HepG2 (cell line): ENCODE measurements around the gene CLEC11A. TPM values are rescaled to one million over a fixed set of nuclear protein-coding genes. Genes with fewer than 3 reads are reported as not detected.

Experiments used
- ATAC-seq: fragments of 200-7000 bp; cut with Tn5 transposase; 3 replicates; pipeline ENCODE4 v1.9.1; 2020; ENCODE audit warnings: mild to moderate bottlenecking, moderate library complexity
- BruUV-seq: library from RNA; stranded (reverse); fragments of 400-500 nt; replicated peaks from 2 replicates; lab custom pipeline; 2021; lab: Mats Ljungman, UMichigan
- CTCF ChIA-PET: fragments of 300-600 bp; formaldehyde crosslinking; extraction: SDS; loops from one replicate; lab custom pipeline; 2021; ENCODE audit warnings: low total read pairs, inconsistent platforms, low intra/inter-chr PET ratio; lab: Yijun Ruan, JAX
- POLR2A ChIA-PET: fragments of 350-600 bp; sonication (Branson Sonifier 250); formaldehyde crosslinking; loops from one replicate; lab custom pipeline; 2020; ENCODE audit warnings: antibody characterized with exemption, inconsistent platforms; lab: Yijun Ruan, JAX
- DNase-seq: peaks from one replicate; pipeline ENCODE4 v3.0.0-alpha.2; 2015; ENCODE audit warnings: low spot score
- FAIRE-seq: peaks from 3 replicates; lab custom pipeline; 2011; peaks lifted over from hg19 to GRCh38; lab: Jason Lieb, UNC
- H2AFZ ChIP-seq: one replicate; pipeline ENCODE4 v1.6.1; 2011; ENCODE audit warnings: low read length, inconsistent platforms
- H3K27ac ChIP-seq: fragments of 300-600 bp; 3 replicates; pipeline ENCODE4 v1.8.0; 2011; ENCODE audit warnings: mixed run types, mild to moderate bottlenecking, mixed read lengths, low read length, inconsistent platforms; ENCODE audit not compliant: insufficient read depth; ENCODE audit errors: extremely low read length
- H3K27me3 ChIP-seq, 2 experiments: fragments of 200-600 bp in 1 of 2; 2 replicates in 1 of 2; 3 replicates in 1 of 2; pipeline versions ENCODE4 v1.6.0 to v1.8.0; 2011; ENCODE audit warnings: low read length in 2 of 2, mild to moderate bottlenecking in 2 of 2, moderate library complexity in 2 of 2, inconsistent platforms in 1 of 2; ENCODE audit not compliant: insufficient read depth in 2 of 2, control insufficient read depth in 1 of 2
- H3K36me3 ChIP-seq, 2 experiments: fragments of 200-600 bp in 1 of 2; replicated peaks in 1 of 2; 2 replicates in 1 of 2; 3 replicates in 1 of 2; pipeline versions ENCODE4 v1.5.1 to v1.8.0; 2011; ENCODE audit warnings: low read length in 2 of 2, inconsistent platforms in 1 of 2; ENCODE audit not compliant: insufficient read depth in 2 of 2, control insufficient read depth in 1 of 2
- H3K4me1 ChIP-seq: 2 replicates; pipeline ENCODE4 v1.5.1; 2012; ENCODE audit warnings: low read length, inconsistent platforms; ENCODE audit not compliant: insufficient read depth
- H3K4me2 ChIP-seq: 2 replicates; pipeline ENCODE4 v1.6.0; 2011; ENCODE audit warnings: low read depth, low read length, inconsistent platforms
- H3K4me3 ChIP-seq, 3 experiments: fragments of 200-600 bp in 1 of 3; sonication (generic), shearing (Covaris generic) in 1 of 3; replicated peaks in 1 of 3; 2 replicates each; pipeline ENCODE4 v1.5.1; 2011 to 2016; ENCODE audit warnings: low read length in 3 of 3, inconsistent platforms in 2 of 3, low read depth in 2 of 3, mild to moderate bottlenecking in 2 of 3, control low read depth in 1 of 3, mixed read lengths in 1 of 3; ENCODE audit not compliant: insufficient read depth in 1 of 3
- H3K79me2 ChIP-seq: one replicate; pipeline ENCODE4 v1.6.1; 2011; ENCODE audit warnings: low read length, inconsistent platforms; ENCODE audit not compliant: insufficient read depth
- H3K9ac ChIP-seq: 2 replicates; pipeline ENCODE4 v1.6.0; 2011; ENCODE audit warnings: mild to moderate bottlenecking, low read depth, low read length, inconsistent platforms; ENCODE audit not compliant: insufficient read depth
- H3K9me3 ChIP-seq: 2 replicates; pipeline ENCODE4 v1.5.1; 2012; ENCODE audit warnings: mild to moderate bottlenecking, low read length
- H4K20me1 ChIP-seq: 2 replicates; pipeline ENCODE4 v1.6.0; 2011; ENCODE audit warnings: inconsistent platforms, mild to moderate bottlenecking, low read length, moderate library complexity; ENCODE audit not compliant: insufficient read depth
- BHLHE40 ChIP-seq: IDR thresholded peaks from 2 replicates; pipeline ENCODE4 v1.6.1; 2011; ENCODE audit warnings: low read length, improper control_type of control experiment
- HOXA5 ChIP-seq: sonication (generic); formaldehyde crosslinking; IDR thresholded peaks from 2 replicates; pipeline ENCODE4 v1.4.0; 2020; ENCODE audit warnings: missing genetic modification reagents
- ISX ChIP-seq: sonication (generic); formaldehyde crosslinking; conservative IDR thresholded peaks from 2 replicates; pipeline ENCODE4 v1.5.0; 2020; ENCODE audit warnings: missing genetic modification reagents
- MEIS2 ChIP-seq: sonication (generic); formaldehyde crosslinking; IDR thresholded peaks from 2 replicates; pipeline ENCODE4 v1.9.0; 2021; ENCODE audit warnings: mild to moderate bottlenecking, missing genetic modification reagents
- NAIF1 ChIP-seq: sonication (generic); formaldehyde crosslinking; IDR thresholded peaks from 2 replicates; pipeline ENCODE4 v1.5.0; 2020; ENCODE audit warnings: mild to moderate bottlenecking, missing genetic modification reagents, borderline replicate concordance
- NR2F2 ChIP-seq: IDR thresholded peaks from 2 replicates; pipeline ENCODE4 v1.6.1; 2012; ENCODE audit warnings: low read depth, inconsistent platforms, borderline replicate concordance
- TSC22D2 ChIP-seq: sonication (generic); formaldehyde crosslinking; IDR thresholded peaks from 2 replicates; pipeline ENCODE4 v1.5.1; 2020; ENCODE audit warnings: missing genetic modification reagents, mild to moderate bottlenecking, borderline replicate concordance
- ZNF335 ChIP-seq: sonication (generic); formaldehyde crosslinking; IDR thresholded peaks from 2 replicates; pipeline ENCODE4 v1.4.0; 2020; ENCODE audit warnings: missing genetic modification reagents
- ZNF367 ChIP-seq: sonication (generic); formaldehyde crosslinking; IDR thresholded peaks from 2 replicates; pipeline ENCODE4 v1.4.0; 2020; ENCODE audit warnings: missing genetic modification reagents, borderline replicate concordance
- ZNF768 ChIP-seq: sonication (generic); formaldehyde crosslinking; IDR thresholded peaks from 2 replicates; pipeline ENCODE4 v1.4.0; 2020; ENCODE audit warnings: missing genetic modification reagents
- WGBS: methylation state at CpG from one replicate; pipeline ENCODE4 v1.1.6; 2017; ENCODE audit warnings: low lambda C conversion rate; 5-methylcytosine and 5-hydroxymethylcytosine counted together
- in situ Hi-C: cut with HindIII; loops from 2 replicates; pipeline ENCODE4 v1.10.0; 2017; ENCODE audit warnings: low pct_unique_long_range_greater_than_20kb; ENCODE audit not compliant: extremely low pct_ligation_motif_present
- intact Hi-C: fragments of 100-400 bp; cut with micrococcal nuclease; formaldehyde crosslinking; loops from one replicate; pipeline ENCODE4 v1.10.0; 2022; ENCODE audit not compliant: unreplicated experiment
- polyA plus RNA-seq, 8 experiments: library from polyadenylated mRNA; depleted of rRNA in 3 of 8; stranded (reverse) in 7 of 8; unstranded in 1 of 8; fragments of >200 nt; fragmentation: Illumina TruSeq in 4 of 8; extraction: Trizol in 4 of 8; gene quantifications; 2 replicates each; pipeline versions ENCODE4 v1.2.1 to v1.2.3, GENCODE V29; 2011 to 2016; ENCODE audit warnings: low read depth in 4 of 8, missing spikeins in 1 of 8, mixed read lengths in 1 of 8; ENCODE audit not compliant: insufficient read depth in 1 of 8
- total RNA-seq, 5 experiments: library from RNA; depleted of rRNA; stranded (reverse); fragments of >200 nt; fragmentation: Illumina TruSeq; extraction: Trizol; gene quantifications; 2 replicates each; pipeline ENCODE4 v1.2.3, GENCODE V29; 2016; ENCODE audit warnings: low read depth in 1 of 5
- TF ChIP-seq, protein P1 (sequence below): sonication (generic); formaldehyde crosslinking; IDR thresholded peaks from 2 replicates; pipeline ENCODE4 v1.4.0; 2020; ENCODE audit warnings: mild to moderate bottlenecking, missing genetic modification reagents
- TF ChIP-seq, protein P2 (sequence below): sonication (generic); formaldehyde crosslinking; IDR thresholded peaks from 2 replicates; pipeline ENCODE4 v1.8.1; 2023; ENCODE audit warnings: missing genetic modification reagents, inconsistent platforms, borderline replicate concordance
- TF ChIP-seq, protein P3 (sequence below): sonication (generic); formaldehyde crosslinking; conservative IDR thresholded peaks from 2 replicates; pipeline ENCODE4 v1.4.0; 2020; ENCODE audit warnings: missing genetic modification reagents
- TF ChIP-seq, protein P4 (sequence below): sonication (generic); formaldehyde crosslinking; IDR thresholded peaks from 2 replicates; pipeline ENCODE4 v1.4.0; 2020; ENCODE audit warnings: missing genetic modification reagents
- TF ChIP-seq, protein P5 (sequence below): IDR thresholded peaks from 2 replicates; pipeline ENCODE4 v1.6.1; 2016; ENCODE audit warnings: mild to moderate bottlenecking, missing biosample characterization, missing genetic modification reagents
- TF ChIP-seq, protein P6 (sequence below): sonication (generic); formaldehyde crosslinking; IDR thresholded peaks from 2 replicates; pipeline ENCODE4 v1.4.0; 2020; ENCODE audit warnings: missing genetic modification reagents

The CLEC11A gene
- total and polyA plus RNA-seq, 2 of the 13 experiments (the other 11 are each of a cell fraction or from before 2014, with no cell fraction given), result not detected

DNA sequence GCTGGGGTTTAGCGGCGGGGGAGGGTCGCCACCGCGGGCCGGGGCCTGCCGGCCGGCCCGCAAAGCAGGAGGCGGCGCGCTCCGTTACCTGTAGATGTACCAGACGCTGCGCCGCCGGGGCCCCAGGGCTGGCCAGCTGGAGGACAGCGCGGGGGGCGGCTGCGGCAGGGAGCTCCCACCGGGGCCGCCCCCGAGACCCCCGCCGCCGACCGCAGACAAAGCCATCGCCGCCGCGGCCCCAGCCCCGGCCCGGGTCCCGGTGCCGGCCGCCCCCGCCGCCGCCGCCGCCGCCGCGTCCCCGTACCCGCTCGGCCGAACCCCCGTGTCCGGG lies 28.4 kb upstream of the CLEC11A start (continued):
- TF ChIP-seq, protein P1, sequence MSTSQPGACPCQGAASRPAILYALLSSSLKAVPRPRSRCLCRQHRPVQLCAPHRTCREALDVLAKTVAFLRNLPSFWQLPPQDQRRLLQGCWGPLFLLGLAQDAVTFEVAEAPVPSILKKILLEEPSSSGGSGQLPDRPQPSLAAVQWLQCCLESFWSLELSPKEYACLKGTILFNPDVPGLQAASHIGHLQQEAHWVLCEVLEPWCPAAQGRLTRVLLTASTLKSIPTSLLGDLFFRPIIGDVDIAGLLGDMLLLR (CRISPR knock-in tag), result no peak
- no peak for TF ChIP-seq ISX (CRISPR knock-in tag)
- TF ChIP-seq, all 625 proteins: peak for 0

DNA sequence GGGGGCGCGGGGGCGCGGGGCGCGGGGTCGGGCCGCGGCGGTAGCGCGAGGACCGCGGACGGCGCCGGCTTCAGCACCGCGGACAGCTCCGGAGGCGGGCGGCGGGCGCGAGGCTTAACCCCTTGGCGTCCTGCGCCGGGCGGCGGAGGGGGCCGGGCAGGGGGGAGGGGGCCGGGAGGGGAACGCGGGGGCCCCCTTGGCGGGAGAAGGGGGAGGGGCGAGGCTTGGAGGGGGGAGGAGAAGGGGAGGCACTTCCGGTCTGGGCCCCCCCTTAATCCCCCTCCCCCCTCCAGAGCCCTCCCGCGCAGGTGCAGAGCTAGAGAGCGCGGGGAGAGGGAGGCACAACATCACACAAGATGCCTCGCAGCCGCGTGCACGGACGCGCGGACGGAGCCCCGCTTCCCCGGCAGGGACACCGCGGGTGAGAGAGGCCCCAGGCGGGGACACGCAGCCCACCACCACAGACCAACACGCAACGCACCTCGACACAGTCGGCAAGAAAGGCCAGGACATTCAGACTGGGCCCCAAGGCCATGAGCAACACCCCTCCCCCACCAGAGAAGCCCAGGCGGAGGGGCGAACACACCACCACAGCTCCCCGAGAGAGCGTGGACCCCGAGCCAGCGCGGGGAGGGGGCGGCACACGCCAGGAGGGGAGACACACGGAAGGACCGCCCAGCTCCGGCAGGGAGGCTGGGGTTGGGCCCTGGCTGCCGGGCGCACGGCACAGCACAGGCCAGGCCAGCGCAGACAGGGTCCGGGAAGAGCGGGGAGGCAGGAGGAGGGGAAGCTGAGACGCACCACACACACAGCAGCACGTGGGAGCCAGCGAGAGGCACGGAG lies 27.7 kb upstream of the CLEC11A start:
- no peak for DNase-seq
- H3K9ac ChIP-seq, result no peak overlapping the region
- ATAC-seq, result peak; percentile 43; the same call in 1 of the 3 replicates
- TF ChIP-seq, protein P2, sequence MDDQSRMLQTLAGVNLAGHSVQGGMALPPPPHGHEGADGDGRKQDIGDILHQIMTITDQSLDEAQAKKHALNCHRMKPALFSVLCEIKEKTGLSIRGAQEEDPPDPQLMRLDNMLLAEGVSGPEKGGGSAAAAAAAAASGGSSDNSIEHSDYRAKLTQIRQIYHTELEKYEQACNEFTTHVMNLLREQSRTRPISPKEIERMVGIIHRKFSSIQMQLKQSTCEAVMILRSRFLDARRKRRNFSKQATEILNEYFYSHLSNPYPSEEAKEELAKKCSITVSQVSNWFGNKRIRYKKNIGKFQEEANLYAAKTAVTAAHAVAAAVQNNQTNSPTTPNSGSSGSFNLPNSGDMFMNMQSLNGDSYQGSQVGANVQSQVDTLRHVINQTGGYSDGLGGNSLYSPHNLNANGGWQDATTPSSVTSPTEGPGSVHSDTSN (CRISPR knock-in tag), result 0 out of 2 replicates have a peak, but pooled peaks have one; percentile 29
- peak; percentile 60; the same call in 1 of the 2 replicates for TF ChIP-seq ZNF367 (CRISPR knock-in tag)
- TF ChIP-seq, protein P3, sequence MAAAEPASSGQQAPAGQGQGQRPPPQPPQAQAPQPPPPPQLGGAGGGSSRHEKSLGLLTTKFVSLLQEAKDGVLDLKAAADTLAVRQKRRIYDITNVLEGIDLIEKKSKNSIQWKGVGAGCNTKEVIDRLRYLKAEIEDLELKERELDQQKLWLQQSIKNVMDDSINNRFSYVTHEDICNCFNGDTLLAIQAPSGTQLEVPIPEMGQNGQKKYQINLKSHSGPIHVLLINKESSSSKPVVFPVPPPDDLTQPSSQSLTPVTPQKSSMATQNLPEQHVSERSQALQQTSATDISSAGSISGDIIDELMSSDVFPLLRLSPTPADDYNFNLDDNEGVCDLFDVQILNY, result 0 out of 2 replicates have a peak, but pooled peaks have one; percentile 33
- TF ChIP-seq, protein P4, sequence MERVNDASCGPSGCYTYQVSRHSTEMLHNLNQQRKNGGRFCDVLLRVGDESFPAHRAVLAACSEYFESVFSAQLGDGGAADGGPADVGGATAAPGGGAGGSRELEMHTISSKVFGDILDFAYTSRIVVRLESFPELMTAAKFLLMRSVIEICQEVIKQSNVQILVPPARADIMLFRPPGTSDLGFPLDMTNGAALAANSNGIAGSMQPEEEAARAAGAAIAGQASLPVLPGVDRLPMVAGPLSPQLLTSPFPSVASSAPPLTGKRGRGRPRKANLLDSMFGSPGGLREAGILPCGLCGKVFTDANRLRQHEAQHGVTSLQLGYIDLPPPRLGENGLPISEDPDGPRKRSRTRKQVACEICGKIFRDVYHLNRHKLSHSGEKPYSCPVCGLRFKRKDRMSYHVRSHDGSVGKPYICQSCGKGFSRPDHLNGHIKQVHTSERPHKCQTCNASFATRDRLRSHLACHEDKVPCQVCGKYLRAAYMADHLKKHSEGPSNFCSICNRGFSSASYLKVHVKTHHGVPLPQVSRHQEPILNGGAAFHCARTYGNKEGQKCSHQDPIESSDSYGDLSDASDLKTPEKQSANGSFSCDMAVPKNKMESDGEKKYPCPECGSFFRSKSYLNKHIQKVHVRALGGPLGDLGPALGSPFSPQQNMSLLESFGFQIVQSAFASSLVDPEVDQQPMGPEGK (CRISPR knock-in tag), result 0 out of 2 replicates have a peak, but pooled peaks have one; percentile 18
- no peak for TF ChIP-seq BHLHE40
- TF ChIP-seq HOXA5 (CRISPR knock-in tag), result peak; percentile 38; the same call in 1 of the 2 replicates
- TF ChIP-seq ZNF335, result no peak
- peak; percentile 51; the same call in 1 of the 2 replicates for TF ChIP-seq MEIS2
- TF ChIP-seq, protein P5, sequence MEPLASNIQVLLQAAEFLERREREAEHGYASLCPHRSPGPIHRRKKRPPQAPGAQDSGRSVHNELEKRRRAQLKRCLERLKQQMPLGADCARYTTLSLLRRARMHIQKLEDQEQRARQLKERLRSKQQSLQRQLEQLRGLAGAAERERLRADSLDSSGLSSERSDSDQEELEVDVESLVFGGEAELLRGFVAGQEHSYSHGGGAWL (CRISPR knock-in tag), result 0 out of 2 replicates have a peak, but pooled peaks have one; percentile 36
- TF ChIP-seq ZNF768 (CRISPR knock-in tag), result peak; percentile 14; the same call in 1 of the 2 replicates
- TF ChIP-seq NR2F2, result no peak
- no peak for TF ChIP-seq NAIF1 (CRISPR knock-in tag)
- TF ChIP-seq, protein P6, sequence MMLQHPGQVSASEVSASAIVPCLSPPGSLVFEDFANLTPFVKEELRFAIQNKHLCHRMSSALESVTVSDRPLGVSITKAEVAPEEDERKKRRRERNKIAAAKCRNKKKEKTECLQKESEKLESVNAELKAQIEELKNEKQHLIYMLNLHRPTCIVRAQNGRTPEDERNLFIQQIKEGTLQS (CRISPR knock-in tag), result 0 out of 2 replicates have a peak, but pooled peaks have one; percentile 24
- peak; percentile 70; the same call in 1 of the 2 replicates for TF ChIP-seq TSC22D2 (CRISPR knock-in tag)

More for the DNA sequence above, 27.7 kb upstream of the CLEC11A start:
- FAIRE-seq, result no peak
- H2AFZ ChIP-seq, result no peak overlapping the region
- no peaks in the 10 kb centered on the region for H3K79me2 ChIP-seq
- BruUV-seq, result no TSS peak
- in situ Hi-C loops (no loop called here), intact Hi-C loops (no loop called here)
- H3K4me1 ChIP-seq, result no peaks in the 10 kb centered on the region
- CTCF ChIA-PET, result no interaction called here
- H3K4me3 ChIP-seq, result no peak overlapping the region
- H4K20me1 ChIP-seq, result no peaks in the 10 kb centered on the region
- no peak overlapping the region for H3K27ac ChIP-seq
- no peaks in the 10 kb centered on the region for H3K9me3 ChIP-seq
- 4% methylated on average over 22 of the region's 81 CpGs for WGBS
- POLR2A ChIA-PET, result no interaction called here
- H3K36me3 ChIP-seq, result no peaks in the 10 kb centered on the region
- H3K4me2 ChIP-seq, result no peak overlapping the region
- peaks cover 2% of the 10 kb centered on the region in 2 experiments; a peak in 4 of 5 replicates for H3K27me3 ChIP-seq
